ENCODE data around the gene EPG5. TPM values are rescaled to one million over a fixed set of nuclear protein-coding genes. Genes with fewer than 3 reads are reported as not detected.
A peak's percentile ranks its signal among the peaks of the same experiment; 100 is the strongest.

The EPG5 gene
- total and polyA plus RNA-seq, 7 experiments from 2014 or later = 6.3 to 54.8 (median 26.8) TPM

GRCh38 chr18:46008531-46008930 is 41.4 kb upstream of the EPG5 start:
- Histone ChIP-seq H3K4me3 (ENCODE audit: low read length) (no peak overlapping the region), H3K9me3 (ENCODE audit: control insufficient read depth in 2 of 3, low read length in 3 of 3) (no peaks in the 10 kb centered on the region), H3K27ac (ENCODE audit: low read depth, low read length) (no peak overlapping the region), H3K36me3 (ENCODE audit: control insufficient read depth in 2 of 3, insufficient read depth in 3 of 3, low read length in 3 of 3) (peaks cover 0 to 8% (median 0%) of the 10 kb centered on the region in 3 experiments), H3K4me1 (ENCODE audit: control insufficient read depth in 2 of 2, insufficient read depth in 2 of 2, low read length in 2 of 2) (no peaks in the 10 kb centered on the region), H3K27me3 (ENCODE audit: control insufficient read depth in 2 of 2, insufficient read depth in 2 of 2, low read length in 2 of 2) (no peaks in the 10 kb centered on the region)
- H3K36me3 Mint-ChIP-seq = peaks cover 7 to 44% (median 21%) of the 10 kb centered on the region in 5 donors
- H3K27me3 Mint-ChIP-seq = no peaks in the 10 kb centered on the region
- H3K4me1 Mint-ChIP-seq = peaks cover 0 to 3% (median 0%) of the 10 kb centered on the region in 7 donors
- H3K9me3 Mint-ChIP-seq = peaks cover 0 to 3% (median 0%) of the 10 kb centered on the region in 11 donors
- ChIA-PET POLR2A (interaction anchor here (2.2 kb wide), 1 partner anchor 12 kb away, joined by 5 read pairs; no protein-coding TSS in a partner anchor), CTCF (no interaction called here)
- H3K4me3 Mint-ChIP-seq = no peak overlapping the region
- intact Hi-C loops (cut with micrococcal nuclease) = no loop called here
- ATAC-seq (no peak), DNase-seq (no peak)
- H3K27ac Mint-ChIP-seq = no peak overlapping the region

- peaks cover 0 to 9% (median 7%) of the 10 kb centered on the region in 11 donors for H3K9me3 Mint-ChIP-seq
- Histone ChIP-seq H3K36me3 (ENCODE audit: control insufficient read depth in 2 of 3, insufficient read depth in 3 of 3, low read length in 3 of 3) (peaks cover 0 to 11% (median 0%) of the 10 kb centered on the region in 3 experiments), H3K9me3 (ENCODE audit: control insufficient read depth in 2 of 3, low read length in 3 of 3) (peaks cover 0 to 4% (median 0%) of the 10 kb centered on the region in 3 experiments), H3K4me3 (ENCODE audit: low read length) (no peak overlapping the region), H3K27me3 (ENCODE audit: control insufficient read depth in 2 of 2, insufficient read depth in 2 of 2, low read length in 2 of 2) (no peaks in the 10 kb centered on the region), H3K27ac (ENCODE audit: low read depth, low read length) (no peak overlapping the region), H3K4me1 (ENCODE audit: control insufficient read depth in 2 of 2, insufficient read depth in 2 of 2, low read length in 2 of 2) (no peaks in the 10 kb centered on the region)
- DNase-seq (no peak), ATAC-seq (no peak)
- no peak overlapping the region for H3K4me3 Mint-ChIP-seq
- ChIA-PET POLR2A (interaction anchor here (2.2 kb wide), 1 partner anchor 11 kb away, joined by 5 read pairs; no protein-coding TSS in a partner anchor), CTCF (no interaction called here)
- H3K36me3 Mint-ChIP-seq = peaks cover 7 to 55% (median 30%) of the 10 kb centered on the region in 5 donors
- H3K4me1 Mint-ChIP-seq = peaks cover 0 to 4% (median under 1%) of the 10 kb centered on the region in 7 donors
- peaks cover 0 to 2% (median 0%) of the 10 kb centered on the region in 5 donors for H3K27me3 Mint-ChIP-seq
- intact Hi-C loops (cut with micrococcal nuclease) = no loop called here
- H3K27ac Mint-ChIP-seq = no peak overlapping the region
Measured at GRCh38 chr18:46007165-46007564, 40.0 kb upstream of the EPG5 start.

GRCh38 chr18:46002934-46003333 is 35.8 kb upstream of the EPG5 start:
- peaks cover 0 to 4% (median 0%) of the 10 kb centered on the region in 3 experiments for H3K36me3 ChIP-seq (ENCODE audit: control insufficient read depth in 2 of 3, insufficient read depth in 3 of 3, low read length in 3 of 3)
- Mint-ChIP-seq H3K9me3 (peaks cover 0 to 18% (median 10%) of the 10 kb centered on the region in 11 donors), H3K27ac (peak overlapping the region in 3 of 9 donors; percentile 2 to 64 (median 50)), H3K4me1 (peaks cover 16 to 38% (median 30%) of the 10 kb centered on the region in 7 donors), H3K36me3 (peaks cover 3 to 36% (median 21%) of the 10 kb centered on the region in 5 donors), H3K27me3 (peaks cover 0 to 2% (median 0%) of the 10 kb centered on the region in 5 donors), H3K4me3 (no peak overlapping the region)
- H3K4me3 ChIP-seq (ENCODE audit: low read length) = no peak overlapping the region
- H3K27ac ChIP-seq (ENCODE audit: low read depth, low read length) = no peak overlapping the region
- intact Hi-C loops (cut with micrococcal nuclease) = no loop called here
- ATAC-seq = no peak
- ChIA-PET CTCF (interaction anchor here (0.6 kb wide), 1 partner anchor 29 kb away, joined by 5 read pairs; no protein-coding TSS in a partner anchor), POLR2A (interaction anchor here (1.1 kb wide), 1 partner anchor 56 kb away, joined by 3 read pairs; no protein-coding TSS in a partner anchor)
- H3K9me3 ChIP-seq (ENCODE audit: control insufficient read depth in 2 of 3, low read length in 3 of 3) = peaks cover 0 to 7% (median 0%) of the 10 kb centered on the region in 3 experiments
- H3K4me1 ChIP-seq (ENCODE audit: control insufficient read depth in 2 of 2, insufficient read depth in 2 of 2, low read length in 2 of 2) = peaks cover 0 to 29% of the 10 kb centered on the region in 2 donors
- H3K27me3 ChIP-seq (ENCODE audit: control insufficient read depth in 2 of 2, insufficient read depth in 2 of 2, low read length in 2 of 2) = no peaks in the 10 kb centered on the region
- DNase-seq = no peak

- H3K4me1 Mint-ChIP-seq = peaks cover 17 to 46% (median 38%) of the 10 kb centered on the region in 7 donors
- H3K27ac Mint-ChIP-seq = no peak overlapping the region
- H3K9me3 Mint-ChIP-seq = peaks cover 0 to 18% (median 10%) of the 10 kb centered on the region in 11 donors
- H3K36me3 Mint-ChIP-seq = peaks cover 0 to 28% (median 18%) of the 10 kb centered on the region in 5 donors
- Histone ChIP-seq H3K4me3 (ENCODE audit: low read length) (no peak overlapping the region), H3K4me1 (ENCODE audit: control insufficient read depth in 2 of 2, insufficient read depth in 2 of 2, low read length in 2 of 2) (peaks cover 0 to 38% of the 10 kb centered on the region in 2 donors), H3K36me3 (ENCODE audit: control insufficient read depth in 2 of 3, insufficient read depth in 3 of 3, low read length in 3 of 3) (peaks cover 0 to 4% (median 0%) of the 10 kb centered on the region in 3 experiments), H3K9me3 (ENCODE audit: control insufficient read depth in 2 of 3, low read length in 3 of 3) (peaks cover 0 to 7% (median 0%) of the 10 kb centered on the region in 3 experiments), H3K27me3 (ENCODE audit: control insufficient read depth in 2 of 2, insufficient read depth in 2 of 2, low read length in 2 of 2) (no peaks in the 10 kb centered on the region), H3K27ac (ENCODE audit: low read depth, low read length) (no peak overlapping the region)
- ChIA-PET CTCF (interaction anchor here (0.6 kb wide), 1 partner anchor 1230 kb away, joined by 3 read pairs; no protein-coding TSS in a partner anchor), POLR2A (interaction anchor here (1.1 kb wide), 1 partner anchor 57 kb away, joined by 3 read pairs; no protein-coding TSS in a partner anchor)
- H3K4me3 Mint-ChIP-seq = no peak overlapping the region
- DNase-seq (no peak), ATAC-seq (no peak)
- intact Hi-C loops (cut with micrococcal nuclease) = no loop called here
- H3K27me3 Mint-ChIP-seq = peaks cover 0 to 2% (median 0%) of the 10 kb centered on the region in 5 donors
Measured at GRCh38 chr18:46001892-46002291, 34.8 kb upstream of the EPG5 start.

GRCh38 chr18:46001074-46001473 is 33.9 kb upstream of the EPG5 start:
- Histone ChIP-seq H3K9me3 (ENCODE audit: control insufficient read depth in 2 of 3, low read length in 3 of 3) (peaks cover 0 to 7% (median 0%) of the 10 kb centered on the region in 3 experiments), H3K4me3 (ENCODE audit: low read length) (no peak overlapping the region), H3K27ac (ENCODE audit: low read depth, low read length) (no peak overlapping the region), H3K36me3 (ENCODE audit: control insufficient read depth in 2 of 3, insufficient read depth in 3 of 3, low read length in 3 of 3) (peaks cover 0 to 4% (median 0%) of the 10 kb centered on the region in 3 experiments), H3K27me3 (ENCODE audit: control insufficient read depth in 2 of 2, insufficient read depth in 2 of 2, low read length in 2 of 2) (no peaks in the 10 kb centered on the region), H3K4me1 (ENCODE audit: control insufficient read depth in 2 of 2, insufficient read depth in 2 of 2, low read length in 2 of 2) (peaks cover 0 to 43% of the 10 kb centered on the region in 2 donors)
- Mint-ChIP-seq H3K36me3 (peaks cover 0 to 26% (median 18%) of the 10 kb centered on the region in 5 donors), H3K4me1 (peaks cover 17 to 55% (median 44%) of the 10 kb centered on the region in 7 donors), H3K27me3 (peaks cover 0 to 2% (median 0%) of the 10 kb centered on the region in 5 donors), H3K4me3 (peak overlapping the region in 5 of 10 donors; percentile 11 to 51 (median 18)), H3K27ac (peak overlapping the region in 6 of 9 donors; percentile 0 to 62 (median 33)), H3K9me3 (peaks cover 0 to 18% (median 10%) of the 10 kb centered on the region in 11 donors)
- no peak for ATAC-seq
- no peak for DNase-seq
- POLR2A ChIA-PET = no interaction called here
- intact Hi-C loops (cut with micrococcal nuclease) = no loop called here
- CTCF ChIA-PET = no interaction called here

GRCh38 chr18:45999536-45999935 is 32.4 kb upstream of the EPG5 start:
- ATAC-seq (no peak), DNase-seq (no peak)
- Mint-ChIP-seq H3K4me1 (peaks cover 20 to 62% (median 52%) of the 10 kb centered on the region in 7 donors), H3K27ac (peak overlapping the region in 8 of 9 donors; percentile 76 to 94 (median 89)), H3K9me3 (peaks cover 0 to 18% (median 10%) of the 10 kb centered on the region in 11 donors), H3K36me3 (peaks cover 0 to 22% (median 18%) of the 10 kb centered on the region in 5 donors), H3K4me3 (peak overlapping the region in 5 of 10 donors; percentile 10 to 80 (median 72)), H3K27me3 (peaks cover 0 to 2% (median 0%) of the 10 kb centered on the region in 5 donors)
- Histone ChIP-seq H3K36me3 (ENCODE audit: control insufficient read depth in 2 of 3, insufficient read depth in 3 of 3, low read length in 3 of 3) (peaks cover 0 to 4% (median 0%) of the 10 kb centered on the region in 3 experiments), H3K9me3 (ENCODE audit: control insufficient read depth in 2 of 3, low read length in 3 of 3) (peaks cover 0 to 7% (median 0%) of the 10 kb centered on the region in 3 experiments), H3K4me3 (ENCODE audit: low read length) (no peak overlapping the region), H3K4me1 (ENCODE audit: control insufficient read depth in 2 of 2, insufficient read depth in 2 of 2, low read length in 2 of 2) (peaks cover 0 to 44% of the 10 kb centered on the region in 2 donors), H3K27ac (ENCODE audit: low read depth, low read length) (no peak overlapping the region), H3K27me3 (ENCODE audit: control insufficient read depth in 2 of 2, insufficient read depth in 2 of 2, low read length in 2 of 2) (no peaks in the 10 kb centered on the region)
- ChIA-PET CTCF (no interaction called here), POLR2A (interaction anchor here (1.2 kb wide), 1 partner anchor 11 kb away, joined by 4 read pairs; no protein-coding TSS in a partner anchor)
- intact Hi-C loops (cut with micrococcal nuclease) = loop anchor here (5.0 kb wide), 1 partner anchor 43 kb away; no protein-coding TSS in a partner anchor

Data from naive thymus-derived CD4-positive, alpha-beta T cell (primary cell).